HepG2 (cell line): ENCODE data around the gene POLN. TPM values are rescaled to one million over a fixed set of nuclear protein-coding genes. Genes with fewer than 3 reads are reported as not detected.

ENCODE experiments used
- ATAC-seq: fragments of 200-7000 bp; cut with Tn5 transposase; 3 replicates; pipeline ENCODE4 v1.9.1; 2020; ENCODE audit warnings: mild to moderate bottlenecking, moderate library complexity
- BruUV-seq: library from RNA; stranded (reverse); fragments of 400-500 nt; replicated peaks from 2 replicates; lab custom pipeline; 2021; lab: Mats Ljungman, UMichigan
- CTCF ChIA-PET: fragments of 300-600 bp; formaldehyde crosslinking; extraction: SDS; loops from one replicate; lab custom pipeline; 2021; ENCODE audit warnings: low total read pairs, inconsistent platforms, low intra/inter-chr PET ratio; lab: Yijun Ruan, JAX
- POLR2A ChIA-PET: fragments of 350-600 bp; sonication (Branson Sonifier 250); formaldehyde crosslinking; loops from one replicate; lab custom pipeline; 2020; ENCODE audit warnings: antibody characterized with exemption, inconsistent platforms; lab: Yijun Ruan, JAX
- DNase-seq: peaks from one replicate; pipeline ENCODE4 v3.0.0-alpha.2; 2015; ENCODE audit warnings: low spot score
- FAIRE-seq: peaks from 3 replicates; lab custom pipeline; 2011; peaks lifted over from hg19 to GRCh38; lab: Jason Lieb, UNC
- H2AFZ ChIP-seq: one replicate; pipeline ENCODE4 v1.6.1; 2011; ENCODE audit warnings: low read length, inconsistent platforms
- H3K27ac ChIP-seq: fragments of 300-600 bp; 3 replicates; pipeline ENCODE4 v1.8.0; 2011; ENCODE audit warnings: mixed run types, mild to moderate bottlenecking, mixed read lengths, low read length, inconsistent platforms; ENCODE audit not compliant: insufficient read depth; ENCODE audit errors: extremely low read length
- H3K27me3 ChIP-seq, 2 experiments: fragments of 200-600 bp in 1 of 2; 2 replicates in 1 of 2; 3 replicates in 1 of 2; pipeline versions ENCODE4 v1.6.0 to v1.8.0; 2011; ENCODE audit warnings: low read length in 2 of 2, mild to moderate bottlenecking in 2 of 2, moderate library complexity in 2 of 2, inconsistent platforms in 1 of 2; ENCODE audit not compliant: insufficient read depth in 2 of 2, control insufficient read depth in 1 of 2
- H3K36me3 ChIP-seq, 2 experiments: fragments of 200-600 bp in 1 of 2; replicated peaks in 1 of 2; 2 replicates in 1 of 2; 3 replicates in 1 of 2; pipeline versions ENCODE4 v1.5.1 to v1.8.0; 2011; ENCODE audit warnings: low read length in 2 of 2, inconsistent platforms in 1 of 2; ENCODE audit not compliant: insufficient read depth in 2 of 2, control insufficient read depth in 1 of 2
- H3K4me1 ChIP-seq: 2 replicates; pipeline ENCODE4 v1.5.1; 2012; ENCODE audit warnings: low read length, inconsistent platforms; ENCODE audit not compliant: insufficient read depth
- H3K4me2 ChIP-seq: 2 replicates; pipeline ENCODE4 v1.6.0; 2011; ENCODE audit warnings: low read depth, low read length, inconsistent platforms
- H3K4me3 ChIP-seq, 3 experiments: fragments of 200-600 bp in 1 of 3; sonication (generic), shearing (Covaris generic) in 1 of 3; replicated peaks in 1 of 3; 2 replicates each; pipeline ENCODE4 v1.5.1; 2011 to 2016; ENCODE audit warnings: low read length in 3 of 3, inconsistent platforms in 2 of 3, low read depth in 2 of 3, mild to moderate bottlenecking in 2 of 3, control low read depth in 1 of 3, mixed read lengths in 1 of 3; ENCODE audit not compliant: insufficient read depth in 1 of 3
- H3K79me2 ChIP-seq: one replicate; pipeline ENCODE4 v1.6.1; 2011; ENCODE audit warnings: low read length, inconsistent platforms; ENCODE audit not compliant: insufficient read depth
- H3K9ac ChIP-seq: 2 replicates; pipeline ENCODE4 v1.6.0; 2011; ENCODE audit warnings: mild to moderate bottlenecking, low read depth, low read length, inconsistent platforms; ENCODE audit not compliant: insufficient read depth
- H3K9me3 ChIP-seq: 2 replicates; pipeline ENCODE4 v1.5.1; 2012; ENCODE audit warnings: mild to moderate bottlenecking, low read length
- H4K20me1 ChIP-seq: 2 replicates; pipeline ENCODE4 v1.6.0; 2011; ENCODE audit warnings: inconsistent platforms, mild to moderate bottlenecking, low read length, moderate library complexity; ENCODE audit not compliant: insufficient read depth
- BATF2 ChIP-seq: sonication (generic); formaldehyde crosslinking; IDR thresholded peaks from 2 replicates; pipeline ENCODE4 v1.8.0; 2022; ENCODE audit warnings: mild to moderate bottlenecking, missing genetic modification reagents, moderate library complexity
- CHD2 ChIP-seq: IDR thresholded peaks from 2 replicates; pipeline ENCODE4 v1.6.1; 2011; ENCODE audit warnings: low read depth, low read length, improper control_type of control experiment
- PAXIP1 ChIP-seq: sonication (generic); formaldehyde crosslinking; conservative IDR thresholded peaks from 2 replicates; pipeline ENCODE4 v1.4.0; 2020; ENCODE audit warnings: mild to moderate bottlenecking, missing genetic modification reagents, moderate library complexity
- RFX5 ChIP-seq: IDR thresholded peaks from 2 replicates; pipeline ENCODE4 v1.6.1; 2011; ENCODE audit warnings: low read depth, low read length, improper control_type of control experiment
- SAP130 ChIP-seq: IDR thresholded peaks from 2 replicates; pipeline ENCODE4 v1.6.1; 2016; ENCODE audit warnings: low read depth
- SP4 ChIP-seq: sonication (generic); formaldehyde crosslinking; IDR thresholded peaks from 2 replicates; pipeline ENCODE4 v1.8.1; 2023; ENCODE audit warnings: mild to moderate bottlenecking, missing genetic modification reagents
- TEF ChIP-seq: sonication (generic); formaldehyde crosslinking; IDR thresholded peaks from 2 replicates; pipeline ENCODE4 v1.5.0; 2020; ENCODE audit warnings: missing genetic modification reagents
- ZNF329 ChIP-seq: sonication (generic); formaldehyde crosslinking; IDR thresholded peaks from 2 replicates; pipeline ENCODE4 v1.9.0; 2021; ENCODE audit warnings: low read depth, mild to moderate bottlenecking, missing genetic modification reagents
- WGBS: methylation state at CpG from one replicate; pipeline ENCODE4 v1.1.6; 2017; ENCODE audit warnings: low lambda C conversion rate; 5-methylcytosine and 5-hydroxymethylcytosine counted together
- in situ Hi-C: cut with HindIII; loops from 2 replicates; pipeline ENCODE4 v1.10.0; 2017; ENCODE audit warnings: low pct_unique_long_range_greater_than_20kb; ENCODE audit not compliant: extremely low pct_ligation_motif_present
- intact Hi-C: fragments of 100-400 bp; cut with micrococcal nuclease; formaldehyde crosslinking; loops from one replicate; pipeline ENCODE4 v1.10.0; 2022; ENCODE audit not compliant: unreplicated experiment
- polyA plus RNA-seq, 8 experiments: library from polyadenylated mRNA; depleted of rRNA in 3 of 8; stranded (reverse) in 7 of 8; unstranded in 1 of 8; fragments of >200 nt; fragmentation: Illumina TruSeq in 4 of 8; extraction: Trizol in 4 of 8; gene quantifications; 2 replicates each; pipeline versions ENCODE4 v1.2.1 to v1.2.3, GENCODE V29; 2011 to 2016; ENCODE audit warnings: low read depth in 4 of 8, missing spikeins in 1 of 8, mixed read lengths in 1 of 8; ENCODE audit not compliant: insufficient read depth in 1 of 8
- total RNA-seq, 5 experiments: library from RNA; depleted of rRNA; stranded (reverse); fragments of >200 nt; fragmentation: Illumina TruSeq; extraction: Trizol; gene quantifications; 2 replicates each; pipeline ENCODE4 v1.2.3, GENCODE V29; 2016; ENCODE audit warnings: low read depth in 1 of 5
- TF ChIP-seq, protein P1 (sequence below): sonication (generic); formaldehyde crosslinking; IDR thresholded peaks from 2 replicates; pipeline ENCODE4 v1.4.0; 2020; ENCODE audit warnings: mild to moderate bottlenecking, missing genetic modification reagents
- TF ChIP-seq, protein P2 (sequence below): IDR thresholded peaks from 2 replicates; pipeline ENCODE4 v1.6.1; 2012; ENCODE audit warnings: inconsistent platforms

The POLN gene
- total and polyA plus RNA-seq, 2 of the 13 experiments (the other 11 are each of a cell fraction or from before 2014, with no cell fraction given): 0.93 to 1.5 TPM

- FAIRE-seq: no peak
These were observed 184.4 kb downstream of the POLN start for GRCh38 chr4:2057382-2058065.

DNA sequence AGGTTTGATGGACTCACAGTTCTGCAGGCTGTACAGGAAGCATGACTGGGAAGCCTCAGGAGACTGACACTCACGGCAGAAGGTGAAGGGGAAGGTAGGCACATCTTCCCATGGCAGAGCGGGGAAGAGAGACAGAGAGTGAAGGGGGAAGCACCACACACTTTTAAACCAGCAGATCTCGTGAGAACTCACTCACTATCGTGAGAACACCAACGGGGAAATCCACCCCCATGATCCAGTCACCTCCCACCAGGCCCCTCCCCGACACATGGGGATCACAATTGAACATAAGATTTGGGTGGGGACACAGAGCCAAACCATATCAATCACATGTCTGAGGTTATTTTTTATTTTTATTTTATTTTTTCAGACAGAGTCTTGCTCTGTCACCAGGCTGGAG lies 187.7 kb downstream of the POLN start:
- Histone ChIP-seq H3K9ac (no peak overlapping the region), H3K27me3 (peaks cover 0 to 22% of the 10 kb centered on the region in 2 experiments; a peak in 4 of 5 replicates), H3K27ac (no peak overlapping the region), H3K4me3 (no peak overlapping the region), H3K9me3 (no peaks in the 10 kb centered on the region), H4K20me1 (no peaks in the 10 kb centered on the region), H3K4me2 (no peak overlapping the region), H3K36me3 (no peaks in the 10 kb centered on the region), H3K4me1 (no peaks in the 10 kb centered on the region), H3K79me2 (no peaks in the 10 kb centered on the region), H2AFZ (no peak overlapping the region)
- ChIA-PET CTCF (no interaction called here), POLR2A (no interaction called here)
- BruUV-seq: no TSS peak
- intact Hi-C loops (no loop called here), in situ Hi-C loops (no loop called here)
- FAIRE-seq: no peak
- WGBS: 46% methylated on average over 6 of the region's 6 CpGs
- no peak for ATAC-seq
- no peak for DNase-seq
- TF ChIP-seq CHD2 (peak; percentile 57; the same call in 1 of the 2 replicates), ZNF329 (CRISPR knock-in tag) (no peak), PAXIP1 (no peak), BATF2 (CRISPR knock-in tag) (no peak)
- TF ChIP-seq, protein P1, sequence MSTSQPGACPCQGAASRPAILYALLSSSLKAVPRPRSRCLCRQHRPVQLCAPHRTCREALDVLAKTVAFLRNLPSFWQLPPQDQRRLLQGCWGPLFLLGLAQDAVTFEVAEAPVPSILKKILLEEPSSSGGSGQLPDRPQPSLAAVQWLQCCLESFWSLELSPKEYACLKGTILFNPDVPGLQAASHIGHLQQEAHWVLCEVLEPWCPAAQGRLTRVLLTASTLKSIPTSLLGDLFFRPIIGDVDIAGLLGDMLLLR (CRISPR knock-in tag): no peak
- TF ChIP-seq, protein P2, sequence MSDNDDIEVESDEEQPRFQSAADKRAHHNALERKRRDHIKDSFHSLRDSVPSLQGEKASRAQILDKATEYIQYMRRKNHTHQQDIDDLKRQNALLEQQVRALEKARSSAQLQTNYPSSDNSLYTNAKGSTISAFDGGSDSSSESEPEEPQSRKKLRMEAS: no peak

More at GRCh38 chr4:2057382-2058065, 184.4 kb downstream of the POLN start:
- in situ Hi-C loops: no loop called here
- intact Hi-C loops: no loop called here
- H3K79me2 ChIP-seq: no peaks in the 10 kb centered on the region
- WGBS: 72% methylated on average over 26 of the region's 26 CpGs
- DNase-seq: no peak
- no peak for ATAC-seq
- H3K27me3 ChIP-seq: peaks cover 0 to 15% of the 10 kb centered on the region in 2 experiments; a peak in 4 of 5 replicates
- TF ChIP-seq TEF (no peak), RFX5 (no peak), SP4 (CRISPR knock-in tag) (no peak), SAP130 (CRISPR knock-in tag) (no peak)
- no peaks in the 10 kb centered on the region for H3K36me3 ChIP-seq
- no peak overlapping the region for H3K4me3 ChIP-seq
- H4K20me1 ChIP-seq: no peaks in the 10 kb centered on the region
- no peak overlapping the region for H3K9ac ChIP-seq
- no peak overlapping the region for H3K4me2 ChIP-seq
- POLR2A ChIA-PET: interaction anchor here (1.5 kb wide), 1 partner anchor 48 kb away, joined by 5 read pairs; no protein-coding TSS in a partner anchor
- H3K4me1 ChIP-seq: peaks cover 21% of the 10 kb centered on the region
- H3K9me3 ChIP-seq: no peaks in the 10 kb centered on the region
- no peak overlapping the region for H2AFZ ChIP-seq
- no peak overlapping the region for H3K27ac ChIP-seq
- CTCF ChIA-PET: no interaction called here
- BruUV-seq: no TSS peak
